Measurements from ENCODE around the gene PDXK.

DNA sequence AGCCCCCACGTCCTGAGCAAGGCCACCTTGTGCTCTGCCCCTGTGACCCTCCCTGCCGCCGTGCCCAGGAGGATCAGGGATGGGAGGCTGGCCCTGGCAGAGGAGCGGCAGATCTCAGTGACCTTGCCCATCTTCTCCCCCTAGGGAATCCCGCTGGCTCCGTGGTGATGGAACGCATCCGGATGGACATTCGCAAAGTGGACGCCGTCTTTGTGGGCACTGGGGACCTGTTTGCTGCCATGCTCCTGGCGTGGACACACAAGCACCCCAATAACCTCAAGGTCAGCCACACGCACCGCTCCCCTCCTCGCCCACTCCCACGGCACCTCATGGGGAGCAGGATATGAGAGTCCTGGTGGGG lies 34.5 kb downstream of the PDXK start:
- TF ChIP-seq POLR2A (IDR thresholded peaks at IDR 0.05): no peak
- TF ChIP-seq, protein P1, sequence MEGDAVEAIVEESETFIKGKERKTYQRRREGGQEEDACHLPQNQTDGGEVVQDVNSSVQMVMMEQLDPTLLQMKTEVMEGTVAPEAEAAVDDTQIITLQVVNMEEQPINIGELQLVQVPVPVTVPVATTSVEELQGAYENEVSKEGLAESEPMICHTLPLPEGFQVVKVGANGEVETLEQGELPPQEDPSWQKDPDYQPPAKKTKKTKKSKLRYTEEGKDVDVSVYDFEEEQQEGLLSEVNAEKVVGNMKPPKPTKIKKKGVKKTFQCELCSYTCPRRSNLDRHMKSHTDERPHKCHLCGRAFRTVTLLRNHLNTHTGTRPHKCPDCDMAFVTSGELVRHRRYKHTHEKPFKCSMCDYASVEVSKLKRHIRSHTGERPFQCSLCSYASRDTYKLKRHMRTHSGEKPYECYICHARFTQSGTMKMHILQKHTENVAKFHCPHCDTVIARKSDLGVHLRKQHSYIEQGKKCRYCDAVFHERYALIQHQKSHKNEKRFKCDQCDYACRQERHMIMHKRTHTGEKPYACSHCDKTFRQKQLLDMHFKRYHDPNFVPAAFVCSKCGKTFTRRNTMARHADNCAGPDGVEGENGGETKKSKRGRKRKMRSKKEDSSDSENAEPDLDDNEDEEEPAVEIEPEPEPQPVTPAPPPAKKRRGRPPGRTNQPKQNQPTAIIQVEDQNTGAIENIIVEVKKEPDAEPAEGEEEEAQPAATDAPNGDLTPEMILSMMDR (IDR thresholded peaks at IDR 0.05): no peak

All from body of pancreas (tissue), 4 donors.